GM23248 (cell line): ENCODE data around the gene DSTYK.

ENCODE experiments used
- EZH2 ChIP-seq: fragments of 200-600 bp; sonication (generic); IDR thresholded peaks from 2 replicates; pipeline ENCODE4 v1.6.1; 2018; ENCODE audit warnings: antibody characterized with exemption, mild to moderate bottlenecking; ENCODE audit not compliant: insufficient read depth, poor library complexity, severe bottlenecking
- EZH2phosphoT487 ChIP-seq: fragments of 200-600 bp; sonication (generic); IDR thresholded peaks from 2 replicates; pipeline ENCODE4 v1.6.1; 2018; ENCODE audit warnings: antibody characterized with exemption, moderate library complexity, mild to moderate bottlenecking, low read depth; ENCODE audit not compliant: insufficient read depth

DNA sequence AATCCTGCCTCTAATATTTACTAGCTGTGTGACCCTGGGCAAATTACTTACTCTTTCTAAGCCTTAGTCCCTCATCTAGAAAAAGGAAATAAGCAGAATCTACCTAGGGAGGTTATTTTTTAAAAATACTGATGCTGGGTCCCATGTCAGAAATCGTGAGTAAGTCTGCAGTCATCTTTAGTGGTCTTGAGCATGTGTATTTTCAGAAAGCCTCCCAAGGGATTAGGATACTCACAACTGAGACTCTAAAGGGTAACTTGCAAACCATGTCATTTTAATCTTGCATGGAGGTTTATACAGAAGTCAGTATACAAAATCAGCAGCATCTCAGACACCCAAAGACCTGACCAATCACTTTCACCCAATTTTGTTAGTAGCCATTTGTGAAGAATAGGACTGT lies 43.2 kb downstream of the DSTYK start:
- no peak for TF ChIP-seq EZH2phosphoT487
- TF ChIP-seq EZH2, result no peak
